Activated B cell treated with CpG ODN at 0.5 μM for 24 hours (primary cell): ENCODE data around the gene AXDND1. TPM values are rescaled to one million over a fixed set of nuclear protein-coding genes. Genes with fewer than 3 reads are reported as not detected.

ENCODE experiments used
- ATAC-seq: fragments of 200-7000 bp; cut with Tn5 transposase; one replicate; pipeline ENCODE4 v1.10.0; 2021; ENCODE audit warnings: low read depth, mild to moderate bottlenecking, moderate library complexity
- CTCF ChIA-PET: fragments of 350-600 bp; sonication (Branson Sonifier 250); formaldehyde crosslinking; loops from one replicate; lab custom pipeline; 2021; ENCODE audit warnings: antibody characterized with exemption; lab: Charles Lee
- POLR2A ChIA-PET: fragments of 350-600 bp; sonication (Branson Sonifier 250); formaldehyde crosslinking; loops from one replicate; lab custom pipeline; 2021; ENCODE audit warnings: antibody characterized with exemption; lab: Charles Lee
- DNase-seq: peaks from one replicate; pipeline ENCODE4 v3.0.0; 2022
- H3K27ac Mint-ChIP-seq: one replicate; pipeline ENCODE4 v1.8.0; 2020; ENCODE audit warnings: mixed read lengths
- H3K27me3 Mint-ChIP-seq: one replicate; pipeline ENCODE4 v1.8.0; 2021; ENCODE audit warnings: mixed read lengths
- H3K36me3 Mint-ChIP-seq: one replicate; pipeline ENCODE4 v1.8.0; 2021; ENCODE audit warnings: low read depth, mixed read lengths
- H3K4me1 Mint-ChIP-seq: one replicate; pipeline ENCODE4 v1.8.0; 2021; ENCODE audit warnings: mixed read lengths
- H3K4me3 Mint-ChIP-seq: one replicate; pipeline ENCODE4 v1.8.0; 2020; ENCODE audit warnings: mild to moderate bottlenecking, mixed read lengths
- H3K9me3 Mint-ChIP-seq: one replicate; pipeline ENCODE4 v1.8.0; 2020; ENCODE audit warnings: mixed read lengths
- intact Hi-C: fragments of 100-400 bp; cut with micrococcal nuclease; formaldehyde crosslinking; loops from one replicate; pipeline ENCODE4 v1.15.1; 2024
- total RNA-seq: library from RNA; stranded (reverse); gene quantifications from 2 replicates; pipeline ENCODE4 v1.2.3, GENCODE V29; 2022
- TF ChIP-seq, protein P1 (sequence below): fragments of 200-600 bp; IDR thresholded peaks from one replicate; pipeline ENCODE4 v1.8.0; 2022; ENCODE audit warnings: antibody characterized with exemption, mild to moderate bottlenecking

AXDND1 gene, protein sequence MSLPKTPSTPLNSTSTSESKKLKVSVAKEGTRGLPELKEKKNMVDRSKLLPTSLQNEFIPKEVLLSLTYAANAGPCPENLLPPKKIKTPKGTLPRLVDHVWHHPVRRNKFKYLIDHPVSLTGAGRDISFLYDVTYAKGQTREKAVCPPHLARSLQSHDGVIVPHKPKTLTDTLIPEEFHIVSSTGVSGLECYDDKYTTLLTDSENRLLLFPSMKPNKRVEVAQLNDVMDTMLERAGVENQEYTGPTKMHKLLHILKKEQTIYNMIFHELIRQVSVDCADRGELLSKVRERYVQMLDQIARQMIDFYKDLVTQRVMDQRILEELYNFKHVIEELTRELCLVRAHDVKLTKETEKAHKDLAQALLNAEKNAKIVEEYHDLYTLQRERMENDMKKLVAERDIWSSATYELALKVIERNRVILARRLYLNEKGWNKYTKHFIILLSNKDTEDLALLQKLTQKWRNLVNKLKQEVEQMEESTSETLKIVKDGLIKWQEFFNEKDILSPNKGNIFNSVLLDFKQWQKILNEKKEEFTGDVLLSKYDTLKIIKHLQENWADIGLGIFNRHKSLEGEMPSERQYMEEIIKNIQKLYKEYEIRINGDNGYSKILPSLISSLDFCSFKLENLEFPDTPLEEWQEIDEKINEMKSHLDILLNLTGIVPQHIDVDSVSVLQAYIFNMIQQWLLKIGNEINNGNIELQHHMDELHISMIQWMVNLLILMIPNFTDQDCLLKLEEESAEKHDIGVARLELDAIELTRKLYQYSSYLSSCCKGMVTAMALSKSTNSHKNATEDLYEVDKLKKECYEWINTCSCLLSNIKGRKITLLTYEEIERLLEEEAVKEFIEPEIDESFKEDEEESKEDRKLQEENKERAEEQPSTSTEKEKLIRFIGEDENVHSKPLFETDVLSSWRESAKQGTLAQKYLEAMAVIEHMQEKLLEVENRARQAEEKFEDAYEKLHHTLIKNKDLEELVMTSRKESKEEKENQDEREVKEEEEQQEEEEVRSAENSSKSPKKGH
- total RNA-seq, result 0.61 and 0.75 TPM in 2 replicates

DNA sequence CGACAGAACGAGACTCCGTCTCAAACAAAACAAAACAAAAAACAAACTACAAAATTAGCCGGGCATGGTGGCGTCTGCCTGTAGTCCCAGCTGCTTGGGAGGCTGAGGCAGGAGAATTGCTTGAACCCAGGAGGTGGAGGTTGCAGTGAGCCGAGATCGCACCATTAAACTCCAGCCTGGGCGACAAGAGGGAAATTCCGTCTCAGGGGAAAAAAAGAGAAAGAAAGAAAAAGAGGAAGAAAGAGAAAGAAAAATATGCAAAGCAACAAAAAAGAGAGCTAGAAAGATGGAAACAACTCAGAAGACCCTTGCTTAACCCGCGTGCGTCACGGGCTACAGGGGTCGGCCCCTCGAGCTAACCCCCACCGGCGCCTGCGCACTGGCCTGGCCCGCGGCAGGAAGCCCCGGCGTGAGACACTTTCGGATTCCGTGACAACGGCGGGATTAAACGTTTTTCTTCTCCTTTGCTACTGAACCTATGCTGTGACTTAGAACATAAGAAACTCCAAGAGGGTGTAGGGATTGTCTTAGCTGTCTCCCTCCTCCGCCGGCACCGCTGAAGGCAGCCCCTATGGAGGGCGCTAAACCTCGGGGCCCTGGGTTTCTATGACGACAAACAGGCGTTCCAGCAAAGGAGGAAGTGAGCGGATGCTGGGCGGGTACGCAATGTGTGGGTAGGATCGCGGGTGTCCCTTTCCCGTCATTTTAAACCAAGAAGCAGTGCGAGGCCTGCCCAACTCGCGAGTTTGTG, at the start of gene AXDND1:
Gene AXDND1 (plus strand): TSS at position 630 of the 751 bp plus-strand sequence. CDS start 539 bp downstream, outside the sequence.
- TF ChIP-seq, protein P1, sequence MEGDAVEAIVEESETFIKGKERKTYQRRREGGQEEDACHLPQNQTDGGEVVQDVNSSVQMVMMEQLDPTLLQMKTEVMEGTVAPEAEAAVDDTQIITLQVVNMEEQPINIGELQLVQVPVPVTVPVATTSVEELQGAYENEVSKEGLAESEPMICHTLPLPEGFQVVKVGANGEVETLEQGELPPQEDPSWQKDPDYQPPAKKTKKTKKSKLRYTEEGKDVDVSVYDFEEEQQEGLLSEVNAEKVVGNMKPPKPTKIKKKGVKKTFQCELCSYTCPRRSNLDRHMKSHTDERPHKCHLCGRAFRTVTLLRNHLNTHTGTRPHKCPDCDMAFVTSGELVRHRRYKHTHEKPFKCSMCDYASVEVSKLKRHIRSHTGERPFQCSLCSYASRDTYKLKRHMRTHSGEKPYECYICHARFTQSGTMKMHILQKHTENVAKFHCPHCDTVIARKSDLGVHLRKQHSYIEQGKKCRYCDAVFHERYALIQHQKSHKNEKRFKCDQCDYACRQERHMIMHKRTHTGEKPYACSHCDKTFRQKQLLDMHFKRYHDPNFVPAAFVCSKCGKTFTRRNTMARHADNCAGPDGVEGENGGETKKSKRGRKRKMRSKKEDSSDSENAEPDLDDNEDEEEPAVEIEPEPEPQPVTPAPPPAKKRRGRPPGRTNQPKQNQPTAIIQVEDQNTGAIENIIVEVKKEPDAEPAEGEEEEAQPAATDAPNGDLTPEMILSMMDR, result no peak
- peaks cover 6% of the 10 kb centered on the region for H3K36me3 Mint-ChIP-seq
- DNase-seq (peak; percentile 83), ATAC-seq (peak; percentile 91)
- POLR2A ChIA-PET, result interaction anchor here (0.5 to 1.6 kb wide), 18 partner anchors 9 to 1137 kb away, joined by 3 to 21 read pairs (median 4); partner anchors contain the start of genes ACBD6, SOAT1 and TOR3A
- peaks cover 11% of the 10 kb centered on the region for H3K4me1 Mint-ChIP-seq
- intact Hi-C loops, result loop anchor here (1.0 to 10.0 kb wide), 12 partner anchors 72 to 1659 kb away; partner anchors contain the start of genes ABL2, ACBD6, CEP350 and FAM20B
- no peaks in the 10 kb centered on the region for H3K9me3 Mint-ChIP-seq
- CTCF ChIA-PET, result interaction anchor here (0.9 to 2.8 kb wide), 5 partner anchors 244 to 1055 kb away, joined by 3 to 15 read pairs (median 3); no protein-coding TSS in a partner anchor
- peak within 1 kb of the TSS; percentile 100 for H3K27ac Mint-ChIP-seq
- peak within 1 kb of the TSS; percentile 98 for H3K4me3 Mint-ChIP-seq
- no peaks in the 10 kb centered on the region for H3K27me3 Mint-ChIP-seq

GRCh38 chr1:179318491-179318890, 47.3 kb upstream of the AXDND1 start:
- no peaks in the 10 kb centered on the region for H3K9me3 Mint-ChIP-seq
- ChIA-PET CTCF (no interaction called here), POLR2A (no interaction called here)
- no peak for DNase-seq
- H3K4me3 Mint-ChIP-seq, result no peak overlapping the region
- no peaks in the 10 kb centered on the region for H3K27me3 Mint-ChIP-seq
- peaks cover 40% of the 10 kb centered on the region for H3K36me3 Mint-ChIP-seq
- TF ChIP-seq, protein P1, result no peak
- intact Hi-C loops, result no loop called here
- ATAC-seq, result no peak
- peak overlapping the region; percentile 50 for H3K27ac Mint-ChIP-seq
- H3K4me1 Mint-ChIP-seq, result peaks cover 10% of the 10 kb centered on the region

- POLR2A ChIA-PET, result no interaction called here
- no peak overlapping the region for H3K4me3 Mint-ChIP-seq
These were observed 44.1 kb upstream of the AXDND1 start for GRCh38 chr1:179321533-179322216.

GRCh38 chr1:179322557-179322956, 43.2 kb upstream of the AXDND1 start:
- no peaks in the 10 kb centered on the region for H3K27me3 Mint-ChIP-seq
- POLR2A ChIA-PET, result no interaction called here
- no peaks in the 10 kb centered on the region for H3K9me3 Mint-ChIP-seq
- no peak for ATAC-seq
- DNase-seq, result no peak
- CTCF ChIA-PET, result no interaction called here
- H3K4me1 Mint-ChIP-seq, result peaks cover 10% of the 10 kb centered on the region
- no peak overlapping the region for H3K27ac Mint-ChIP-seq
- TF ChIP-seq, protein P1, result no peak
- H3K4me3 Mint-ChIP-seq, result no peak overlapping the region
- H3K36me3 Mint-ChIP-seq, result peaks cover 61% of the 10 kb centered on the region
- intact Hi-C loops, result no loop called here

More at GRCh38 chr1:179321533-179322216, 44.1 kb upstream of the AXDND1 start:
- Mint-ChIP-seq H3K27me3 (no peaks in the 10 kb centered on the region), H3K4me1 (peaks cover 10% of the 10 kb centered on the region), H3K36me3 (peaks cover 54% of the 10 kb centered on the region), H3K9me3 (no peaks in the 10 kb centered on the region), H3K27ac (no peak overlapping the region)
- ATAC-seq (no peak), DNase-seq (no peak)
- TF ChIP-seq, protein P1, result no peak
- intact Hi-C loops, result no loop called here
- CTCF ChIA-PET, result no interaction called here
